GM19397 (cell line): Measurements from ENCODE around the gene TMPRSS11E.
"Not testable (repeated sequence)": the region's sequence is repeated elsewhere in the genome, so short reads cannot be mapped to it uniquely, and the experiment has no call there.

Experiments
- ATAC-seq: cut with Tn5 transposase; IDR thresholded peaks from one replicate; pipeline ENCODE4 v1.9.1; 2021; ENCODE audit warnings: mild to moderate bottlenecking, moderate library complexity; ENCODE audit not compliant: unreplicated experiment

Gene TMPRSS11E

GRCh38 chr4:68461790-68462189 is 14.5 kb downstream of the TMPRSS11E start:
- ATAC-seq, result no peak

DNA sequence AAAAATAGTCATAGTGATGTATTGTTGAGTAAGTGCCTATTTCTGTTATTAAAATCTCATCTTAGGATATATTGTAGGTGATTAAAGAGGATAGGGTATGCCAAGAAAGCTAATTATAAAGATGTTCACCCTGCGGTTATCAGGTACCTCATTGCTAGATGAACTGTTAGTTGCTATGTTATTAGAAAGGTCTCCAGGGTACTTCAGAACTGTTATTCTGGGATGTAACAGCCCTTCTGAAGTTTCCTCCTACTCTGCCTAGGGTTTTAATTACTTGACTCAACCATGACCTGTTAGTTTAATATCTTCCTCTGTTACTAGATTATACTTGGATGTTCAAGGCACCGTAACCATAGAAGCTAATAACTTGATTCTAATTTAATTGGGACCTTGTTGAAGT is 15.4 kb downstream of the TMPRSS11E start:
- ATAC-seq, result no peak

GRCh38 chr4:68463796-68464195 is 16.5 kb downstream of the TMPRSS11E start:
- ATAC-seq, result no peak

DNA sequence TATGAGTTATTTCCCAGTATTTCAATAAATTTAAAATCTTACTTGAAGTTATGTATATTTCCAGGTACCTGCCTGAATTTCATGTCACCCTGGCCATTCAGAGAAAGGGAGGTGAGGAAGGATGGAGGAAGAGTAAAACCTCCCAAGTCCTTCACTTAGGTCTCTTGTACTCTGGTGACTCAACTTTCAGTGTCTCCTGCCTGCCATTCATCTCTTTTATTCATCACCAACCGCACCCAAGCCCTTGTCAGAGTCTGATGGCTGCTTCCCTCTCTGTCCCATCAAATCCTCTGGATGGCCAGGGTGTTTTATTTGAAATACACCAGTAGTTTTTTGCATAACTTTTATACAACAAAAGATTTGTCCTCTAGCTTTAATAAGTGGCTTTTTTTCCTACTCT is 17.8 kb downstream of the TMPRSS11E start:
- ATAC-seq, result no peak

GRCh38 chr4:68466185-68466584 is 18.9 kb downstream of the TMPRSS11E start:
- no peak for ATAC-seq

- no peak for ATAC-seq
Measured at GRCh38 chr4:68466751-68467150, 19.5 kb downstream of the TMPRSS11E start.

GRCh38 chr4:68469482-68469881 is 22.2 kb downstream of the TMPRSS11E start:
- no peak for ATAC-seq

DNA sequence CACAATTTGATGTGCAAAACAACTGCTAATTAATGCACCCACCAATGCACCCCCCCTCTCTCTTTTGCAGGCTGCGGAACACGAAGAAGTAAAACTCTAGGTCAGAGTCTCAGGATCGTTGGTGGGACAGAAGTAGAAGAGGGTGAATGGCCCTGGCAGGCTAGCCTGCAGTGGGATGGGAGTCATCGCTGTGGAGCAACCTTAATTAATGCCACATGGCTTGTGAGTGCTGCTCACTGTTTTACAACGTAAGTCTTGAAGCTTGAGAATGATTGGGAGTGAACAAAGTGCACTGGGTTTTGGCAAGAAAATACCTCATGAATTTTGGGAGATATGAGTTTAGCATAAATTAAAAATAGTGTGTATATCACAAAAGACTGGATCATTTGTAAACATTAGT is 28.9 kb downstream of the TMPRSS11E start:
- no peak for ATAC-seq

DNA sequence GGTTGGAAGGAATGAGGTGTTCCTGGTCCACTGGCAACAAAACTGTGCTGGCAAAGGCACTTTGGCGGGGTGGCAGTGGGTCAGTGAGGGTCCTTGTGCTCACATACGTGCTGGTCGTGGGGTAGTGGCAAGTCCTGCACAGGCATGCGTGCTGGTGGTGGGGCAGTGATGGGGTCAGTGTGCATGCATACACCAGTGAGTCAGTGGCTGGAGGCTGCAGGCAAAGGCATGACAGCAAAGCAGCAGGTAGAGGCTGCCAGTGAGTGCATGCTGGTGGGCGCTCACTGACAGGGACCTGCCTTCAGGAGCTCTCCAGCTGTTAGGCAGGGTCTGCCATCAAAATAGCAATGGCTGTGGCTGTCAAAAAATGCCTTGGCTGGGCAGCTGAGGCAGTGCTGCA is 42.1 kb downstream of the TMPRSS11E start:
- ATAC-seq, result no peak

- no peak for ATAC-seq
Measured at GRCh38 chr4:68490826-68491457, 43.7 kb downstream of the TMPRSS11E start.

GRCh38 chr4:68494688-68495087 is 47.4 kb downstream of the TMPRSS11E start:
- ATAC-seq, result no peak

GRCh38 chr4:68498413-68499007 is 51.2 kb downstream of the TMPRSS11E start:
- peak; percentile 79 for ATAC-seq

DNA sequence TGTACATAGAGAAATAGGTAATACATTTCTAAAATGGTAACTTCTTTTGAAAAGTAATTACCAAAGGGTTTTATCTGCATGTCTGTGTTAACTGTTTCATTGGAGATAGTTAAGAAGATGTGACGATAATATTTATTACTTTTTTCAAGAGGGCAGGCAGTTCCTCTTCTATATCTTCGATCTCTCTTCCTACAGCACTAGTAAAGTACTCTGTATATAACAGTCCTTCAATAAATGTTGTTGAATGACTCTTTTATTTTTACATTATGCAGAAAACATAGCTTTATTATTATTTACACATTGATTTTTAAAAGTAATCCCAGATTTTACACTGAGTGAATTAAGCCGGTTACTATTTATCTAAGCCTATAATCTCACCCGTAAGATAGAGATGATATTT is 51.8 kb downstream of the TMPRSS11E start:
- no peak for ATAC-seq

- not testable (repeated sequence) for ATAC-seq
Measured at GRCh38 chr4:68503462-68503861, 56.2 kb downstream of the TMPRSS11E start.

- not testable (repeated sequence) for ATAC-seq
Measured at GRCh38 chr4:68504836-68505235, 57.6 kb downstream of the TMPRSS11E start.

- ATAC-seq, result peak; percentile 64
Measured at GRCh38 chr4:68505452-68505851, 58.2 kb downstream of the TMPRSS11E start.

DNA sequence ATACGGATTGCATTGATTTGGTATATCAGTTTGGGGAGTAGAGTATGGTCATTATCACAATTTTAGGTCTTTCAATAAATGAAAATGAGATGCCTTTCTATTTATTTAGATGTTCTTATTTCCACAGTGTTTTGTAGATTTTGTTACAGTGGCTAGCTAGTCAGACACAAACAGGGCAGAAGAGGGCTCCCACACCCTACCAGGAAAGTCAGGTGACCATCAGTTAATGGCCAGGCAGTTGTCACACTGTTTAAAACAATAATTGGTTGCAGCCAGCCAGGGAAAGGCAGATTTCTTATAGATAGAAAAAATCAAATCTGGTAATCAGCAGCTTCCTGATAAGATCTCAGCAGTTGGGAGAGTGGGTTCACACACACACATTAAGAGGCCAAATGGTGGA is 71.6 kb downstream of the TMPRSS11E start:
- ATAC-seq, result no peak

DNA sequence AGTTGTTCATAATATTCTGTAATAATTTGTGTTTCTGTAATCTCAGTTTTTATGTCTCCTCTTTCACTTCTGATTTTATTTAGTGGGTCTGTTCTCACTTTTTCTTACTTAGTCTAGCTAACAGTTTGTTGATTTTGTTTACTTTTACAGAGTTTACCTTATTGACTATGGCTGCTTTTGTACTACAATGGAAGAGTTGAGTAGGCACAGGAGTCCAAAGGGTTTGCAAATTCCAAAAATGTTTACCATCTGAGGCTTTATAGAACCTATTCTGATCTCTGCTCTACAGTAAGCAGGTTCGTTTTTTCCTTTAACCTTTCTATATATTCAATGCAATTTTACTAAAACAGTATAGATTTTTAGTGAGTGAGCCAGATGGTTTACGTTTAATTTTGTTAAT is 73.7 kb downstream of the TMPRSS11E start:
- ATAC-seq, result no peak

DNA sequence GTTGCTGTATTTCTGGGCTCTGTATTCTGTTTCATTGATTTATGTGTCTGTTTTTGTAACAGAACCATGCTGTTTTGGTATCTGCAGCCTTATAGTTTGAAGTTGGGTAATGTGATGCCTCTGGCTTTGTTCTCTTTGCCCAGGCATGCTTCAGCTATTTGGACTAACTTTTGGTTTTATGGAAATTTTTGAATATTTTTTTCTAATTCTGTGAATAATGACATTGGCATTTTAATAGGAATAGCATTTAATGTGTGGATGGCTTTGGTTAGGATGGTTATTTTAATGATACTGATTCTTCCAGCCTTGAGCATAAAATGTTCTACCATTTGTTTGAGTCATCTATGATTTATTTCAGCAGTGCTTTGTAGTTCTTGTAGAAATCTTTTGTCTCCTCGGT is 75.0 kb downstream of the TMPRSS11E start:
- ATAC-seq, result not testable (repeated sequence)

DNA sequence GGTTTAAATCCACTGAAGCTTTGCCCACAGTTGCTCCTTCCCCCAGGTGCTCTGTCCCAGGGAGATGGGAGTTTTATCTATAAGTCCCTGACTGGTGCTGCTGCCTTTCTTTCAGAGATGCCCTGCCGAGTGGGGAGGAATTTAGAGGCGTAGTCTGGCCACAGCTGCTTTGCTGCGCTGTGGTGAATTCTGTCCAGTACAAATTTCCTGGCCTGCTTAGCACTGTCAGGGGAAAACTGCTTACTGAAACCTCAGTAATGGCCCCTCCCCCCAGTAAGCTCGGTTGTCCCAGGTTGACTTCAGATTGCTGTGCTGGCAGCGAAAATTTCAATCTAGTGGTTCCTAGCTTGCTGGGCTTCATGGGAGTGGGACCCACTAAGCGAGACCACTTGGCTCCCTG is 88.7 kb downstream of the TMPRSS11E start:
- ATAC-seq, result no peak

DNA sequence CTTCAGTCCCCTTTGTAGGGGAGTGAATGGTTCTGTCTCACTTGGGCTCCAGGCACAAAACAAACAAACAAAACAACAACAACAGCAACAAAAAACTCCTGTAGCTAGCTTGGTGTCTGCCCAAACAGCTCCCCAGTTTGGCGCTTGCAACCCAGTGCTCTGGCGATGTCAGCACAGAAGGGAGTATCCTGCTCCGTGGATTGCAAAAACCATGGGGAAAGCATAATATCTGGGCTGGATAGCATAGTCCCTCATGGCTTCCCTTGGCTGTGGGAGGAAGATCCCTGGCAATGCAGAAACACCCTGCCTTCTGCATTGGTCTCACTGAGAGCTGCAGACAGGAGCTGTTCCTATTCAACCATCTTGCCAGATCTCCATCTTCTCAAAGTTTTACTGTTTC is 89.1 kb downstream of the TMPRSS11E start:
- ATAC-seq, result no peak

GRCh38 chr4:68542742-68543141 is 95.5 kb downstream of the TMPRSS11E start:
- not testable (repeated sequence) for ATAC-seq
